HepG2 (cell line): Measurements from ENCODE around the gene B3GNT8. TPM values are rescaled to one million over a fixed set of nuclear protein-coding genes. Genes with fewer than 3 reads are reported as not detected.
A peak's percentile ranks its signal among the peaks of the same experiment; 100 is the strongest.

ENCODE experiments used
- AFF4 ChIP-seq: sonication (generic); formaldehyde crosslinking; IDR thresholded peaks from 2 replicates; pipeline ENCODE4 v1.4.0; 2020; ENCODE audit warnings: missing genetic modification reagents
- ARNTL ChIP-seq: sonication (generic); formaldehyde crosslinking; IDR thresholded peaks from 2 replicates; pipeline ENCODE4 v1.4.0; 2020; ENCODE audit warnings: mild to moderate bottlenecking, missing genetic modification reagents
- CBX2 ChIP-seq, 2 experiments: fragments of 200-600 bp in 1 of 2; sonication (generic); formaldehyde crosslinking in 1 of 2; IDR thresholded peaks; 2 replicates each; pipeline versions ENCODE4 v1.7.0 to v1.8.1; 2018 to 2022; ENCODE audit warnings: low read depth in 2 of 2, low read length in 1 of 2, mild to moderate bottlenecking in 1 of 2, missing genetic modification reagents in 1 of 2
- PHF8 ChIP-seq: sonication (generic); formaldehyde crosslinking; IDR thresholded peaks from 2 replicates; pipeline ENCODE4 v1.5.0; 2020; ENCODE audit warnings: missing genetic modification reagents
- RXRA ChIP-seq: sonication (generic); formaldehyde crosslinking; IDR thresholded peaks from 2 replicates; pipeline ENCODE4 v1.5.1; 2020; ENCODE audit warnings: missing genetic modification reagents
- TFE3 ChIP-seq: IDR thresholded peaks from 2 replicates; pipeline ENCODE4 v1.6.1; 2016
- ZBTB40 ChIP-seq, 2 experiments: fragments of 450-650 bp in 1 of 2; sonication (generic) in 1 of 2; formaldehyde crosslinking in 1 of 2; IDR thresholded peaks; 2 replicates each; pipeline versions ENCODE4 v1.6.1 to v1.8.0; 2016 to 2022; ENCODE audit warnings: antibody characterized with exemption in 1 of 2, mild to moderate bottlenecking in 1 of 2, missing genetic modification reagents in 1 of 2
- ZBTB42 ChIP-seq: sonication (generic); formaldehyde crosslinking; IDR thresholded peaks from 2 replicates; pipeline ENCODE4 v1.5.0; 2020; ENCODE audit warnings: mild to moderate bottlenecking, missing genetic modification reagents
- ZKSCAN1 ChIP-seq: fragments of 150-350 bp; IDR thresholded peaks from 2 replicates; pipeline ENCODE4 v1.6.1; 2014; ENCODE audit warnings: low read length
- ZNF225 ChIP-seq: sonication (generic); formaldehyde crosslinking; IDR thresholded peaks from 2 replicates; pipeline ENCODE4 v1.4.0; 2020; ENCODE audit warnings: mild to moderate bottlenecking, missing genetic modification reagents
- ZNF292 ChIP-seq: sonication (generic); formaldehyde crosslinking; IDR thresholded peaks from 2 replicates; pipeline ENCODE4 v1.8.1; 2022; ENCODE audit warnings: mild to moderate bottlenecking, low read depth, missing genetic modification reagents, borderline replicate concordance
- ZNF335 ChIP-seq: sonication (generic); formaldehyde crosslinking; IDR thresholded peaks from 2 replicates; pipeline ENCODE4 v1.4.0; 2020; ENCODE audit warnings: missing genetic modification reagents
- ZNF460 ChIP-seq: sonication (generic); formaldehyde crosslinking; IDR thresholded peaks from 2 replicates; pipeline ENCODE4 v1.5.1; 2020; ENCODE audit warnings: missing genetic modification reagents, mild to moderate bottlenecking, borderline replicate concordance
- ZNF674 ChIP-seq: sonication (generic); formaldehyde crosslinking; IDR thresholded peaks from 2 replicates; pipeline ENCODE4 v1.5.0; 2020; ENCODE audit warnings: low read depth, mild to moderate bottlenecking, missing genetic modification reagents
- ZNF709 ChIP-seq: sonication (generic); formaldehyde crosslinking; IDR thresholded peaks from 2 replicates; pipeline ENCODE4 v1.5.0; 2020; ENCODE audit warnings: mild to moderate bottlenecking, missing genetic modification reagents
- polyA plus RNA-seq, 8 experiments: library from polyadenylated mRNA; depleted of rRNA in 3 of 8; stranded (reverse) in 7 of 8; unstranded in 1 of 8; fragments of >200 nt; fragmentation: Illumina TruSeq in 4 of 8; extraction: Trizol in 4 of 8; gene quantifications; 2 replicates each; pipeline versions ENCODE4 v1.2.1 to v1.2.3, GENCODE V29; 2011 to 2016; ENCODE audit warnings: low read depth in 4 of 8, missing spikeins in 1 of 8, mixed read lengths in 1 of 8; ENCODE audit not compliant: insufficient read depth in 1 of 8
- total RNA-seq, 5 experiments: library from RNA; depleted of rRNA; stranded (reverse); fragments of >200 nt; fragmentation: Illumina TruSeq; extraction: Trizol; gene quantifications; 2 replicates each; pipeline ENCODE4 v1.2.3, GENCODE V29; 2016; ENCODE audit warnings: low read depth in 1 of 5

B3GNT8 gene
- total and polyA plus RNA-seq, 2 of the 13 experiments (the other 11 are each of a cell fraction or from before 2014, with no cell fraction given) = 0.26 to 1.9 TPM

GRCh38 chr19:41376241-41376997, 50.8 kb downstream of the B3GNT8 start, which contains the start of gene TMEM91 (continued):
- TF ChIP-seq ZBTB40 (IDR thresholded peaks at IDR 0.05) = no peak
- TF ChIP-seq ZBTB40 (CRISPR knock-in tag; IDR thresholded peaks at IDR 0.05) = no peak
- no peak for TF ChIP-seq ZNF460 (CRISPR knock-in tag)
- no peak for TF ChIP-seq ZBTB42 (CRISPR knock-in tag)
- no peak; the same call in 1 of the 2 replicates for TF ChIP-seq TFE3 (CRISPR knock-in tag)
- no peak for TF ChIP-seq ZNF674 (CRISPR knock-in tag)
- no peak for TF ChIP-seq ZNF709 (CRISPR knock-in tag)
- no peak for TF ChIP-seq ZNF225 (CRISPR knock-in tag)
- TF ChIP-seq AFF4 (CRISPR knock-in tag) = no peak
- TF ChIP-seq ZNF292 = no peak
- no peak for TF ChIP-seq ZKSCAN1
- no peak for TF ChIP-seq ZNF335 (CRISPR knock-in tag)
- peak; percentile 32; the same call in 1 of the 2 replicates for TF ChIP-seq PHF8 (CRISPR knock-in tag)
- TF ChIP-seq ARNTL (CRISPR knock-in tag) = no peak
- TF ChIP-seq CBX2 (IDR thresholded peaks at IDR 0.05; ENCODE audit: low read depth, low read length) = no peak
- no peak for TF ChIP-seq CBX2 (CRISPR knock-in tag; IDR thresholded peaks at IDR 0.05; ENCODE audit: low read depth)
- TF ChIP-seq RXRA (CRISPR knock-in tag) = no peak
